Measurements from ENCODE around the gene CELF4.

Gene CELF4

DNA sequence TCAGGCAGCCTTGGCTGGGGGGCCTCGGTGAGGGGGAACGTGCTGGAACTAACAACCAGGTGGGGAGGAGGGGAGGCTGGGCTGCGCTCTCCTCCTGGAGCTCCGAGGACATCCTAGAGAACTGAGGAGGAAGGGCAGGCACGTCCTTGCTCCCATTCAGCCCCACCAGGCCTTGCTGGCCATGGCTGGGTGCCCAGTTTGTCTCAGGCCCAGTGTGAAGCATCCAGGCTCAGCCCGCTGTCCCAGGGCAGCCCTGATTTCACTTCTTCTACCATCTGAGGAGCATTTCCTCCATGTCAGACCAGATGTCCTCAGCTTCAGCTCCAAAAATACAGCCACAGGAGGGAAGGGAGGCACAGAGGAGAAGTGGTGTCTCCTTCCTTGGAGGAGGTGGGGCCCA lies 125.4 kb downstream of the CELF4 start:
- no peak overlapping the region for H3K4me3 ChIP-seq (ENCODE audit: low read length)
- no peaks in the 10 kb centered on the region for H3K36me3 ChIP-seq (ENCODE audit: insufficient read depth, low read length)
- H3K27me3 ChIP-seq (ENCODE audit: insufficient read depth, low read length) = peaks cover 3% of the 10 kb centered on the region
- no peak overlapping the region for H2AFZ ChIP-seq (ENCODE audit: low read depth, low read length)
- peaks cover 4% of the 10 kb centered on the region for H3K4me1 ChIP-seq (ENCODE audit: insufficient read depth, low read length)
- H3K9me3 ChIP-seq (ENCODE audit: low read length) = no peaks in the 10 kb centered on the region

DNA sequence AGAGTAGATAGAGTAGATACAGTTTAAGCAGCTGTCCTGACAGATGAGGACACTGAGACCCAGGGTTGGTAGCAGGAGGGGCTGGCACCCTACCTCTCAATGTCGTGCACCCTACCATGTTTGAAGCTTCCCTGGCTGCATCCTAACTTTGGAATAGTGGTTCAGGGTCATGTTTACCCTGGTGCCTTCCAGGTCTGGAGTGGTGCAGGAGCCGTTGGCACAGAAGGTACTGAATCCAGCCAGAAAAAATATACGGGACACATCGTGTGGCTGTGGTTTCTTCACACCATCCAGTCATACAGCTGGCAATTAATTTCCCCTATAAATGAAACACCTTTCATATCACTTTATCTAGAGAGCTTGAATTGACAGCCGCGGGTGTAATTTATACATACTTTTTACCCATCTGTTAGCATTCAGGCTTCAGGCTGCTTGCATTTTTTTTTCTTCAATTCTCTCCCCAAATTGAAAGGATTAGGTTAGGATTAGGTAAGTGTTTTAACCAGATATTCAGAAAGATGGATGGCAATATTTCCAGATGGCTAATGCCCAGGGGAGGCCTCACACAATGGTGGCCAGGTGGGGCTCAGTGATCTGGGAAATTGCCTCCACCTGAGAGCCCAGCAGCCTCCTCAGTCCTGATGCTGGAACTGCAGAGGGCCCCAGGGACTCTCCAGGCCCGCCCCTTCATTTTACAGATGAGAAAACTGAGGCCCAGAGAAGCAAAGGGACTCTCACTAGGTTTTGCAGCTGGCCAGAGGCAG lies 127.0 kb downstream of the CELF4 start:
- no peak overlapping the region for H2AFZ ChIP-seq (ENCODE audit: low read depth, low read length)
- no peaks in the 10 kb centered on the region for H3K4me1 ChIP-seq (ENCODE audit: insufficient read depth, low read length)
- no peak overlapping the region for H3K4me3 ChIP-seq (ENCODE audit: low read length)
- no peaks in the 10 kb centered on the region for H3K36me3 ChIP-seq (ENCODE audit: insufficient read depth, low read length)
- no peaks in the 10 kb centered on the region for H3K9me3 ChIP-seq (ENCODE audit: low read length)
- peaks cover 3% of the 10 kb centered on the region for H3K27me3 ChIP-seq (ENCODE audit: insufficient read depth, low read length)

GRCh38 chr18:37435996-37436395 lies 129.6 kb downstream of the CELF4 start:
- no peak overlapping the region for H2AFZ ChIP-seq (ENCODE audit: low read depth, low read length)
- H3K36me3 ChIP-seq (ENCODE audit: insufficient read depth, low read length) = no peaks in the 10 kb centered on the region
- no peaks in the 10 kb centered on the region for H3K9me3 ChIP-seq (ENCODE audit: low read length)
- H3K4me3 ChIP-seq (ENCODE audit: low read length) = no peak overlapping the region
- H3K27me3 ChIP-seq (ENCODE audit: insufficient read depth, low read length) = peaks cover 3% of the 10 kb centered on the region
- H3K4me1 ChIP-seq (ENCODE audit: insufficient read depth, low read length) = no peaks in the 10 kb centered on the region

DNA sequence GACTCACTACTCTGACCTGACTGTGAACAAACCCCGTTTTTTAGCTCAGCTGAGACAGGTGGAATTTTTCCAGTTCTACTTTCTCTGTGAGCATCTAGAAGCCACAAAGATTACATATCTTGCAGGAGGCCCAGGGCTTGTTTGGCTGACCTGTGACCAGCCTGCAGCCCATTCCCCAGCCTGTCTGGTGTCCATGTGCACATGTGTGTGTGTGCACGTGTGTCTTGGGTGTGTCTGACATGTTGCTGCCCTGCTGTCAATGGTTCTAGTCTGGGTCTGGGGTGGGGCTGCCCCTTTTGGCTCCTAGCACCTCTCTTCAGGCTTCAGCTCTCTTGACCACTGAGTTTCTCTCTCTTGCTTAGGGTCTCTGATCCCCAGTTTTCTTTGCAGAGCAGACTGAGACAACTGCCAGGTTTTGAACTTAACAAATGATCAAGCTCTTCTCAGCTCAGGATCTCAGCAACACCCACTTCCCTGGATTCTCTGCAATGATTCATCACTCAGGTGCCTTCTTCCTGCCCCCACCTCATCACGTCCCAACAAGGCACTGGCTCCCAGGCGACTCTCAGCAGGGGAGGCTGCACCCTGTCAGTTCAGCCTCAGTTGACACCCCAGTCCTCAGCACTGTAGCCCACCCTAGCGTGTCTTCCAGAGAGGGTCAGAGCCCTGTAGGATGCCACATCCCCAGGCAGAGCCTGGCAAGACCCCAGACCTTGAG lies 130.3 kb downstream of the CELF4 start:
- peaks cover 3% of the 10 kb centered on the region for H3K27me3 ChIP-seq (ENCODE audit: insufficient read depth, low read length)
- no peak overlapping the region for H3K4me3 ChIP-seq (ENCODE audit: low read length)
- no peaks in the 10 kb centered on the region for H3K36me3 ChIP-seq (ENCODE audit: insufficient read depth, low read length)
- no peak overlapping the region for H2AFZ ChIP-seq (ENCODE audit: low read depth, low read length)
- no peaks in the 10 kb centered on the region for H3K9me3 ChIP-seq (ENCODE audit: low read length)
- H3K4me1 ChIP-seq (ENCODE audit: insufficient read depth, low read length) = no peaks in the 10 kb centered on the region

DNA sequence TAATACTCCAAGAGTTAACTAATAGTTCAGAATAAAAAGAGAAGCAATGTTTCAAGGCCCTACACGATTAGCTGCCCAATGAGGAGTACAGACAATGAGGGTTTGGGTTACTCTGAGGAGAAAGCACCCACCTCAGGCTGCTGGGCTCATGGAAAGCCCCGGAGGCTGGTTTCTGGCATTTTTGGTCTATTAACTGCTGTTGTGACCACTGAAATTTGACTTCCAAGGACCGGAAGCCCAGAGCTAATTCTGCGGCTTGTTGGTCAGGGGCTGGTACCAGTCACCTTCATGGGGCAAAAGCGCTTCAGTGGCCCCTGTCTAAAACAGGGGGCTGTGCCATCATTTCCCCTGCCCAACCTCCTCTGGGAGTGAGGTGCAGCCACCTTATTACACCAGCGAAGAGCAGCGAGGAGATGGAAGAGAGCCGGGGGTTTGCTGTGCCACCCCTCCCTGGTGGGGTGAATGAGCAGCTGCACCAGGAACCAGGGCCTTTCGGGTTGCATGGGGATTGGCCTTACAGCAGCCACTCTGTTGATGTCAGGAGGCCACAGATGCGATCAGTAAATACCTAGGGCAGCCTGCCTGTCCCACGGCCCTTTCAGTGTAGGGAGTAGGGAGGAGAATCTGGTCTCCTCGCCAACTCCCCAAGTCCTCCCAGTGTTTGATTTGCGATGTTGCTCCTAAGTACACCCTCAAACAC lies 131.3 kb downstream of the CELF4 start:
- Histone ChIP-seq H3K4me3 (ENCODE audit: low read length) (no peak overlapping the region), H3K36me3 (ENCODE audit: insufficient read depth, low read length) (no peaks in the 10 kb centered on the region), H3K27me3 (ENCODE audit: insufficient read depth, low read length) (peaks cover 3% of the 10 kb centered on the region), H3K9me3 (ENCODE audit: low read length) (no peaks in the 10 kb centered on the region), H3K4me1 (ENCODE audit: insufficient read depth, low read length) (no peaks in the 10 kb centered on the region), H2AFZ (ENCODE audit: low read depth, low read length) (no peak overlapping the region)

DNA sequence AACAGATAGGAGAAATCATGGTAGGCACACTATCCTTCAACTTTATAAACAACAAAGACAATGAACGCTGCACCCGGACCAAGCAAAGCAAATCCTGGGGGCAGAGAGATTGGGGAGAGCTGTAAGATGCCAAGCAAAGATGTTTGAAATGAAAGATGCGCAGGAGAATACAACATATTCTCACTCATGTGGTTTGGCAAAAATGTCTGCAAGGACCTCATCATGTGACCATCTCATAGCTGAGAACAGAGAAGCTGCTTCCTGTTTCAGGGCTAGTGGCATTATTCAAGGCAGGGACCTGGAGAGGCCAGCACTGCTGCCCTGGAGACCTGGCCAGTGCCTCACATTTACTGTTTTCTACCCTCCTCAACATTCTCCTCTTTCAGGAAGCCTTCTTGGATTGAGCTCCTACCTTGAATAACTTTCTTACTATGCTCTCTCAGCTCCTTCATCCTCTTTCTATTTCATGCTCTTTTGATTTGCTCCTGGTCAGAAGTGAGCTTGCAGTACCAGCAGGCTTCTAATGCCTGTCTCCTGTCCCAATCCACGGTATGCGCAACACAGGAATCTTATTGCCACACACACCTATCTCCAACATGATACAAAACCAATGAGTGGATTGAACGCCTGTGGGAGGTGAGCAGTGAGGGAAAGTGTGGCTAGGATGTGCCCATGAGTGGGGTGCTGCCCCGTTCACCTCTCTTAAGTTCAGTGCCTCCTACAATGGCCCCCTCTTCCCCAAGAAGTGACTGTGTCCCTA lies 133.0 kb downstream of the CELF4 start:
- H2AFZ ChIP-seq (ENCODE audit: low read depth, low read length) = no peak overlapping the region
- H3K36me3 ChIP-seq (ENCODE audit: insufficient read depth, low read length) = no peaks in the 10 kb centered on the region
- H3K27me3 ChIP-seq (ENCODE audit: insufficient read depth, low read length) = peaks cover 3% of the 10 kb centered on the region
- no peaks in the 10 kb centered on the region for H3K4me1 ChIP-seq (ENCODE audit: insufficient read depth, low read length)
- H3K4me3 ChIP-seq (ENCODE audit: low read length) = no peak overlapping the region
- no peaks in the 10 kb centered on the region for H3K9me3 ChIP-seq (ENCODE audit: low read length)

- no peak overlapping the region for H2AFZ ChIP-seq (ENCODE audit: low read depth, low read length)
- H3K4me1 ChIP-seq (ENCODE audit: insufficient read depth, low read length) = no peaks in the 10 kb centered on the region
- H3K36me3 ChIP-seq (ENCODE audit: insufficient read depth, low read length) = no peaks in the 10 kb centered on the region
- H3K4me3 ChIP-seq (ENCODE audit: low read length) = no peak overlapping the region
- peaks cover 2% of the 10 kb centered on the region for H3K27me3 ChIP-seq (ENCODE audit: insufficient read depth, low read length)
- H3K9me3 ChIP-seq (ENCODE audit: low read length) = no peaks in the 10 kb centered on the region
Measured at GRCh38 chr18:37430357-37431076, 135.1 kb downstream of the CELF4 start.

- Histone ChIP-seq H3K27me3 (ENCODE audit: insufficient read depth, low read length) (no peaks in the 10 kb centered on the region), H3K4me3 (ENCODE audit: low read length) (no peak overlapping the region), H3K4me1 (ENCODE audit: insufficient read depth, low read length) (no peaks in the 10 kb centered on the region)
Measured at GRCh38 chr18:37429791-37430190, 135.8 kb downstream of the CELF4 start.

DNA sequence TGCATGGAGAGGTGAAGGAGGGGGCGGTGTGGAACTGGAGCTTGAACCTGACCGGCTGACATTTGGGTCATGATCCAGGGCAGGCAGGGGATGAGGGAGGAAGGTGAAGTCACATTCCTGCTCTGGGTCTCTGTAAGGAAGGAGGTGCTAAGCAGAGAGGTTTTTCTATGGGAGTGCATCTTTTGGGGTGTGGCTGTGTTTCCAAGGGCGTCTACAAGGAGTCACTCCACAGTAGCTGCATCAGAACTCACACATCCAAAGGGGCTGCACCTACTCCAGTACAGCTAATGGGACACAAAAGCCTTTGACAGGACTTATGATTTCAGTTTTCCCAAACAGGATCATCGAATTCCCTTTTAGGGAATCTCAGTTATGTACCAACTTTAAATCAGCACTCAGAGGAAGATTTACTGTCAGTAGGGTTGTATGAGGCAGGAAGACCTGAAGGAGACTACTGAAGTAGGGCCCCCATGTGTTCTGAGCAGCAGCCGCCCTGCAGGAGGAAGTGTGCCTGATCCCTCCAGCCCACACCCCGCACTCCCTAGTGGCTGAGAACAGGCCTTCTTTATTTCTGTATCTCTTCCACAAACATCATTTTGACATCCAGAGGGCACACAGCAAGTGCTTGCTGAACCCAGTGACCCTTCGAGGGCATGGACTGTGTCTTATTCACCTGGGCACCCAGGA lies 137.2 kb downstream of the CELF4 start:
- Histone ChIP-seq H3K27me3 (ENCODE audit: insufficient read depth, low read length) (no peaks in the 10 kb centered on the region), H3K4me3 (ENCODE audit: low read length) (no peak overlapping the region), H3K9me3 (ENCODE audit: low read length) (no peaks in the 10 kb centered on the region), H2AFZ (ENCODE audit: low read depth, low read length) (no peak overlapping the region), H3K36me3 (ENCODE audit: insufficient read depth, low read length) (no peaks in the 10 kb centered on the region), H3K4me1 (ENCODE audit: insufficient read depth, low read length) (no peaks in the 10 kb centered on the region)

More at GRCh38 chr18:37429791-37430190, 135.8 kb downstream of the CELF4 start:
- Histone ChIP-seq H3K36me3 (ENCODE audit: insufficient read depth, low read length) (no peaks in the 10 kb centered on the region), H3K9me3 (ENCODE audit: low read length) (no peaks in the 10 kb centered on the region), H2AFZ (ENCODE audit: low read depth, low read length) (no peak overlapping the region)

- peaks cover 4% of the 10 kb centered on the region for H3K4me1 ChIP-seq (ENCODE audit: insufficient read depth, low read length)
Measured at GRCh38 chr18:37426586-37426985, 139.0 kb downstream of the CELF4 start.

DNA sequence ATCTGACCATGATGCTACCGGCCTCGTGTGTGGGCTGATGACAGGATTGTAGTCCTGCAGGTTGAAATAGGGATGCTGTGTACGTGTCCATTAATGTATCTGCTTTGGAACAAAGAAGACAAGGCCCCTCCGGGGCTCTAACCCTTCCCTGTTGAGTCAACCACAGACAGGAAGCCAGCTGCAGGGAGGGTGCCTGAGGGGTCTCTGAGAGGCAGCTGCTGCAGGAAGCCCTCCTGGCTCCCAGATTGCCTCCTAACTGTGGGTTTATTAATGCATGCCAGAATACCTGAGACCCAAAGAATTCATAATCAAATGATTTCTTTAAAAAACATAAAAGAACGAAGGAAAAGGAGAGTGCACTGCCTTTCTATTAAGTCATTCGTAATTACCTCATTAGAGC lies 140.4 kb downstream of the CELF4 start:
- H3K4me3 ChIP-seq (ENCODE audit: low read length) = no peak overlapping the region
- peaks cover 4% of the 10 kb centered on the region for H3K4me1 ChIP-seq (ENCODE audit: insufficient read depth, low read length)
- no peaks in the 10 kb centered on the region for H3K27me3 ChIP-seq (ENCODE audit: insufficient read depth, low read length)
- H3K9me3 ChIP-seq (ENCODE audit: low read length) = no peaks in the 10 kb centered on the region
- H3K36me3 ChIP-seq (ENCODE audit: insufficient read depth, low read length) = no peaks in the 10 kb centered on the region
- H2AFZ ChIP-seq (ENCODE audit: low read depth, low read length) = no peak overlapping the region

More at GRCh38 chr18:37426586-37426985, 139.0 kb downstream of the CELF4 start:
- Histone ChIP-seq H2AFZ (ENCODE audit: low read depth, low read length) (no peak overlapping the region), H3K9me3 (ENCODE audit: low read length) (no peaks in the 10 kb centered on the region), H3K27me3 (ENCODE audit: insufficient read depth, low read length) (no peaks in the 10 kb centered on the region), H3K4me3 (ENCODE audit: low read length) (no peak overlapping the region), H3K36me3 (ENCODE audit: insufficient read depth, low read length) (no peaks in the 10 kb centered on the region)

DNA sequence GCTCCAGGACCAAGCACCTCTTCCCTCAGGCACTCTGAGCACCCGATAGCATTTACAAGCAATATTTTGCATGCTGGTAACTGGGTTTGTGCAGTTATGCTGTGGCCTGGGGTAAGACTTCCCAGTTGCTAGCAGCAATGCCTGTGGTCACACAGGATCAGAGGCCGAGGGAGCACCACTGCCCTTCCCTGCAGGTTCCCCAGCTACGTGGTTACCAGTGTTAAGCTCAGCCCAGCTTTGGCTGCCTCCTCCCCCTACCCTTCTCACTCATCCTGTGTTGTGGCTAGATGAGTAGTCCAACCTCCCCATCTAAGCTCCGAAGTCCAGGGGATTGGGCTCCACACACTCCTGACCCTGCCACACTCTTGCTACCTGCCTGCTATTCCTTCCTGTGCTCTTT lies 141.1 kb downstream of the CELF4 start:
- Histone ChIP-seq H3K4me1 (ENCODE audit: insufficient read depth, low read length) (peaks cover 4% of the 10 kb centered on the region), H2AFZ (ENCODE audit: low read depth, low read length) (no peak overlapping the region), H3K9me3 (ENCODE audit: low read length) (no peaks in the 10 kb centered on the region), H3K36me3 (ENCODE audit: insufficient read depth, low read length) (no peaks in the 10 kb centered on the region), H3K4me3 (ENCODE audit: low read length) (no peak overlapping the region), H3K27me3 (ENCODE audit: insufficient read depth, low read length) (no peaks in the 10 kb centered on the region)

Measured in neuron (in vitro differentiated cells).